ENCODE data around the gene CORO1A.
"Not testable (repeated sequence)": the region's sequence is repeated elsewhere in the genome, so short reads cannot be mapped to it uniquely, and the experiment has no call there.

Gene CORO1A

GRCh38 chr16:30183233-30184095, at the start of gene CORO1A:
TSS of gene CORO1A (plus strand) at chr16:30183602. CDS start at chr16:30185210, 1,608 bp downstream.
- DNase-seq: peak; percentile 44

DNA sequence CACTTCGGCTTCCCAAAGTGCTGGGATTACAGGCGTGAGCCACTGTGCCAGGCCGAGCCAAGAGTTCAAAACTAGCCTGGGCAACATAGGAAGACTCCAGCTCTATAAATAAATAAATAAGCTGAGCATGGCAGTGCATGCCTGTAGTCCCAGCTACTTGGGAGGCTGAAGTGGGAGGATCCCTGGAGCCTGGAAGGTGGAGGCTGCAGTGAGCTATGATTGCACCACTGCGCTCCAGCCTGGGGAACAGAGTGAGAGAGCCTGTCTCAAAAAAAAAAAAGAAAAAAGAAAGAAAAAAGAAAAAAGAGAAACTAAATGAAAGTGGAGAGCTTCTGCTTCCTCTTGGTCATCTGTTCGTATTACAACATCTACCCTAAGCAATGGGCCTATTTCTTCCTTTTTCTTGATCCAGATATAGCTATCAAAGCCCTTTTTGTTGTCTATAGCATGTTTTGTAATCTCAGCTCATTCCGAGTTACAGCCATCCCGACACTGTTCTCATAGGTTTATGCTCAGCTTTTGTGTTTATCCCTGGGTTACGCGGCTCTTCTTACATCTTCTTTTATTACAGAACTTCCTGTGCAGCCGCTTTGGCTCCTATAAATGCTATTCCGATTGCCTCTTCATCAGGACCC, 46.3 kb upstream of the CORO1A start:
- peak; percentile 17 for DNase-seq

DNA sequence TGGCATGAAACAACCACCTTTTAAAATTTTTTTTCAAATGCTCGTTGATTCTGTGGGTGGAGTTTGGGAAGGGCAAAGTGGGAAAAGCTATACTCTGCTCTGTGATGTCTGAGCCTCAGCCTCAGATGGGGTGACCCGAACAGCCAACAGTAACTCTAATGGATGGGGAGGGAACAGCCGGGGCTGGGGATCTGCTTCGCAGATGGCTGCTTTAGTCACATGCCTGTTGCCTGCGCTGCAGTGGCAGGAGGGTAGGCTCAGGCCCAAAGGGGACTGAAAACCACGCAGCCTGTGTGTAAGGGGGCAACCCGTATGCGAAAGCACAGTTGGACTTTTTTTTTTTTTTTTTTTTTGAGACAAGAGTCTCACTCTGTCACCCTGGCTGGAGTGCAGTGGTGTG, 45.5 kb upstream of the CORO1A start:
- DNase-seq: no peak

DNA sequence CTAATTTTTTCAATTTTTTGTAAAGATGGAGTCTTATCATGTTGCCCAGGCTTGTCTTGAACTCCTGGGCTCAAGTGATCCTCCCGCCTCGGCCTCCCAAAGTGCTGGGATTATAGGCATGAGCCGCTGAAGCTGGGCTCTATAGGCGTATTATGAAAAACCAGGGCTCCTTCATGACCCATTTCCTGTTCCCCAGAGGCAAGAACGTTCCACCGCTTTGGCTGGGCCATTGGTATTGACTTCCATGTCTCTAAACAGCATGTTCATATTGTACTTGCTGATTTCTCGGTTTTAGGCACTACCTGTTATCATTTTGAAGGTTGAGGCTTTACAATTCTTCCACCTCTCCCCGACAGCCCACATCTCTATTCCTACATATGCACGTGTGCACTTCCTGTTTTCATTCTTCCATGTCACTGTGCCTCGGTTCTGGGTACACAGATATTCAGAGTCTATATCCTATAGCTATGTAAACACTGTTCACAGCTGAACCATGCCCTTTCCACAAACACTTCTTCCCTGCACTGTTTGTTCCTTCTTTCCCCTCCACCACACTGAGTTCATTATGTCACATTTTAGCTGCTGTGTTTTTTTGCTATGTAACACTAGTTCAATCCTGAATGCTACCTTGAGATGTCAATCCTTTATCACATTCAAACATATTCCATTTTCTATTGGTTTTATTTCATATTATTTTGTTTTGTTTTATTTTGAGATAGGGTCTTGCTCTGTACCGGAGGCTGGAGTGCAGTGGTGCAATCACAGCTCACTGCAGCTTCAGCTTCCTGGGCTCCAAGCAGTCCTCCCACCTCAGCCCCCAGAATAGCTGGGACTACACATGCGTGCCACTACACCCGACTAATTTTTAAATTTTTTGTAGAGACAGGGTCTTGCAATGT, 43.6 kb upstream of the CORO1A start:
- no peak for DNase-seq

- no peak for DNase-seq
These were observed 41.7 kb upstream of the CORO1A start for GRCh38 chr16:30141750-30142149.

GRCh38 chr16:30142672-30143346, 40.6 kb upstream of the CORO1A start:
- no peak for DNase-seq

GRCh38 chr16:30143347-30143702, 40.1 kb upstream of the CORO1A start:
- DNase-seq: no peak

GRCh38 chr16:30144017-30144416, 39.4 kb upstream of the CORO1A start:
- no peak for DNase-seq

DNA sequence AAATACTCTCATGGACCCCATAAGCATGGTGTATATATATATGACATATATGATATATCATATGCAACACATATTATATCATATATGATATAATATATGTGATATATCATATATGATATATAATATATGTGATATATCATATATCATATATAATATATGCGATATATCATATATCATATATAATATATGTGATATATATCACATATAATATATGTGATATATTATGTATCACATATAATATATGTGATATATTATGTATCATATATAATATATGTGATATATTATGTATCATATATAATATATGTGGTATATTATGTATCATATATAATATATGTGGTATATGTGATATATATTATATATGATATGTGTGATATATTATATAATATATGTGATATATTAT, 38.5 kb upstream of the CORO1A start:
- no peak for DNase-seq

- no peak for DNase-seq
These were observed 37.7 kb upstream of the CORO1A start for GRCh38 chr16:30145657-30146056.

DNA sequence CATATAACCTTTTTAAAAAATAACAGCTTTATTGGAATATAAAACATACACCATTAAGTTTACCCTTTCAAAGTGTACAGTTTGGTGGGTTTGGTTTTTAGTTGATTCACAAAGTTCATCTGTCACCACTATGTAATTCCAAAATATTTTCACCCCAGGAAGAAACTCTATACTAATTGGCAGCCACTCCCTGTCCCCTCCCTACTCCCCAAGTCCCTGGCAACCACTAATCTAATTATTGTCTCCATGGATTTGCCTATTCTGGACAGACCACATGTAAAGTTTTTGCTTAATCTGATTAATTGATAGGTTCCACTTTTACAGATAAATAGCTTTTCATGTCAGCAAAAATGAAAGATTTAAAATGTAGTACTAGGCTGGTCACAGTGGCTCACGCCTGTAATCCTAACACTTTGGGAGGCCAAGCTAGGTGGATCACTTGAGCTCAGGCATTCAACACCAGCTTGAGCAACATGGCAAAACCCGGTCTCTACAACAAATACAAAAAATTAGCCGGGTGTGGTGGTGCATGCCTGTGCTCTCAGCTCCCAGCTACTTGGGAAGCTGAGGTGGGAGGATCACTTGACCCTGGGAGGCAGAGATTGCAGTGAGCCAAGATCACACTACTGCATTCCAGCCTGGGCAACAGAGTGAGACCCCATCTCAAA, 35.4 kb upstream of the CORO1A start:
- DNase-seq: no peak

DNA sequence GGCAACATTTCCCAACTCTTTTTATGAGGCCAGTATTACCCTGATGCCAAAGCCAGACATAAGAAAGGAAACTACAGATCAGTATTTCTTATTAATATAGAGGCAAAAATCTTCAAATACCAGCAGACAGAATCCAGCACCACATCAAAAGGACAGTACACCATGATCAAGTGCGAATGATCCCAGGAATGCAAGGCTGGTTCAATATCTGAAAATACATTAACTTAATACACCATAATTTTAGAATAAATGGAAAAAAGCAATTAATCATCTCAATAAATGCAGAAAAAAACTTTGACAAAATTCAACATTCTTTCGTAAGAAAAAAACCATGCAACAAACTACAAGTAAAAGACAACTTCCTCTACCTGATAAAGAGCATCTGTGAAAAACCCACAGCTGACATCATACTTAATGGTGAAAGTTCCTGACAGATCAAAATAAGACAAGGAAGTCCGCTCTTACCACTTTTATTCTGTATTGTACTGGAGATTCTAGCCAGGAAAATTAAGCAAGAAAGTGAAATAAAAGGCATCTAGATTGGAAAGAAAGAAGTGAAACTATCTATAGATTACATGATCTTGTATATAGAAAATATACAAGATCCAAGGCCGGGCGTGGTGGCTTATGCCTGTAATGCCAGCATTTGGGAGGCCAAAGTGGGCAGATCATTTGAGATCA, 34.0 kb upstream of the CORO1A start:
- DNase-seq: no peak

DNA sequence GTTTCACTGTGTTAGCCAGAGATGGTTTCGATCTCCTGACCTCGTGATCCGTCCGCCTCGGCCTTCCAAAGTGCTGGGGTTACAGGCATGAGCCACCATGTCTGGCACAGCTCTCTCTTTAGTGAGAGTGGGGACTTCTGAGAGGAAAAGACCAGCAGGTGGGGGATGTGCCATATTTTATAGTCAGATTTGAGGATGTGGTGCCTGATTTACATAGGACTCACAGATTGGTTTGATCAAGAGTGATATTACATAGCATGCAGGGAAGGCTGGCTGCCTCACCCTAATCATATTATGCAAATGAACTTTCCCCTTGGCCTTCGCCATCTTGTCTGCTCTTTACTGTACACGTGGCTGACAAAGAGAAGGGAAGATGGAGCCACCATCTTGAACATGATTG, 32.3 kb upstream of the CORO1A start:
- DNase-seq: no peak

DNA sequence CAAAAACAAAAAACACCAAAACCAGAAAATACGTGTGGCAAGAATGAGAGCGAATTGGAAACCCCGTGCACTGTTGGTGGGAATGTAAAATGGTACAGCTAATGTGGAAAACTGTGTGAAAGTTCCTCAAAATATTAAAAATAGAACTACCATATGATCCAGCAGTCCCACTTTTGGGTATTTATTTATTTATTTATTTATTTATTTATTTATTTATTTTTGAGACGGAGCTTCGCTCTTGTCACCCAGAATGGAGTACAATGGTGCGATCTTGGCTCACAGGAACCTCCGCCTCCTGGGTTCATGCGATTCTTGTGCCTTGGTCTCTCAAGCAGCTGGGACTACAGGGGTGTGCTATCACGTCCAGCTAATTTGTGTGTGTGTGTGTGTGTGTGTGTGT, 30.9 kb upstream of the CORO1A start:
- DNase-seq: no peak

DNA sequence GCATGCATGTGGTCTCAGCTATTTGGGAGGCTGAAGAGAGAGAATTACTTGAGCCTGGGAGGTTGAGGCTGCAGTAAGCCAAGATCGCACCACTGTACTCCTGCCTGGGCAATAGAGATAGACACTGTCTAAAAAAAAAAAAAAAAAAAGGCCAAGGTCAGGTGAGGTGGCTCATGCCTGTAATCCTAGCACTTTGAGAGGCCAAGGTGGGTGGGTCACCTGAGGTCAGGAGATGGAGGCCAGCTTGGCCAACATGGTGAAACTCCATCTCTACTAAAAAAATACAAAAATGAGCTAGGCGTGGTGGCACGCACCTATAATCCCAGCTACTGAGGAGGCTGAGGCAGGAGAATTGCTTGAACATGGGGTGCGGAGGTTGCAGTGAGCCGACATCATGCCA, 28.2 kb upstream of the CORO1A start:
- no peak for DNase-seq

- DNase-seq: no peak
These were observed 26.2 kb upstream of the CORO1A start for GRCh38 chr16:30157214-30157613.

- no peak for DNase-seq
These were observed 19.9 kb upstream of the CORO1A start for GRCh38 chr16:30163538-30163937.

- DNase-seq: no peak
These were observed 17.1 kb upstream of the CORO1A start for GRCh38 chr16:30166202-30166902.

DNA sequence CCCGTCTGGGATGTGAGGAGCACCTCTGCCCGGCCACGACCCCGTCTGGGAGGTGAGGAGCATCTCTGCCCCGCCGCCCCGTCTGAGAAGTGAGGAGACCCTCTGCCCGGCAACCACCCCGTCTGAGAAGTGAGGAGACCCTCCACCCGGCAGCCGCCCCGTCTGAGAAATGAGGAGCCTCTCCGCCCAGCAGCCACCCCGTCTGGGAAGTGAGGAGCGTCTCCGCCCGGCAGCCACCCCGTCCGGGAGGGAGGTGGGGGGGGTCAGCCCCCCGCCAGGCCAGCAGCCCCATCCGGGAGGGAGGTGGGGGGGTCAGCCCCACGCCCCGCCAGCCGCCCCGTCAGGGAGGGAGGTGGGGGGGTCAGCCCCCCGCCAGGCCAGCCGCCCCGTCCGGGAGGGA, 14.7 kb upstream of the CORO1A start:
- DNase-seq: not testable (repeated sequence)

- not testable (repeated sequence) for DNase-seq
These were observed 14.0 kb upstream of the CORO1A start for GRCh38 chr16:30169416-30169815.

- not testable (repeated sequence) for DNase-seq
These were observed 13.3 kb upstream of the CORO1A start for GRCh38 chr16:30170145-30170544.
